Posterior vena cava (tissue), 2 donors: ENCODE data around the gene FOSB. TPM values are rescaled to one million over a fixed set of nuclear protein-coding genes. Genes with fewer than 3 reads are reported as not detected.

Experiments used
- DNase-seq: peaks from one replicate; pipeline ENCODE4 v3.0.0-alpha.2; 2020; ENCODE audit warnings: low spot score
- intact Hi-C, 2 donors: fragments of 100-400 bp; cut with DNase I; formaldehyde crosslinking; loops; one replicate each; pipeline versions ENCODE4 v1.14.1 to v1.14.2; 2022 to 2023
- microRNA-seq, 2 donors: library from miRNA; unstranded; fragments of <30 nt; microRNA quantifications; one replicate each; pipeline ENCODE4 v1.2.0, GENCODE V29; 2020 to 2021; ENCODE audit warnings: borderline microRNAs expressed in 2 of 2
- total RNA-seq, 2 donors: library from RNA; stranded (reverse); fragmentation: NEBNext Ultra II Directional; extraction: Animal tissue kit (Norgen Biotek cat#: 25700); gene quantifications; one replicate each; pipeline ENCODE4 v1.2.1, GENCODE V29; 2021
- donor health status: DM: yes; HTN: yes; CAD: no.
- donor health status: DM: yes; HTN: yes; CAD: no.

Gene FOSB
- total RNA-seq, 2 donors from 2014 or later, result 33.2 to 73.0 TPM

DNA sequence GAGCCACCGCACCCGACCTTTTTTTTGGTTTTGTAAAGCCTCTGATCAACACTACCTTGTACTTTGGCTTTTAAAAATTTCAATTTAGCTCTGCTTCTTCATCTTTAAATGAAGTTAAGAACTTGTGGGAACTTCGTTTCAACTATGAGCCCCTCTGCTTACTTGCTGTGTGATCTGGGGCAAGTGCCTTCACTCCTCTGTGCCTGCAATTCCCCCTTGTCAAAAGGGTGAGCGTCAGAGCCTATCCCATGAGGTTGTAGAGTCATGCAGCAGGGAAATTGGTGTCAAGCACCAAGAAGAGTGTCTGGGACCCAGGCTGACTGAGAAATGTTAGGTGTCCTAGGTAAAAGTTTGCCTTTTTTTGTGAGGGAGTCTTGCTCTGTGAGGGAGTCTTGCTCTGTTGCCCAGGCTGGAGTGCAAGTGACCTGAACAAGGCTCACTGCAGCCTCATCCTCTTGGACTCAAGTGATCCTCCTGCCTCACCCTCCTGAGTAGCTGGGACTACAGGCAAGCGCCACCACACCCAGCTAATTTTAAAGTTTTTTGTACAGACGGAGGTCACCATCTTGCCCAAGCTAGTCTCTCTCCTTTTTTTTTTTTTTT is 45.2 kb downstream of the FOSB start:
- DNase-seq, result no peak
- intact Hi-C loops, result loop anchor here in 1 of 2 donors (10.0 kb wide), 1 partner anchor 52 kb away; no protein-coding TSS in a partner anchor

DNA sequence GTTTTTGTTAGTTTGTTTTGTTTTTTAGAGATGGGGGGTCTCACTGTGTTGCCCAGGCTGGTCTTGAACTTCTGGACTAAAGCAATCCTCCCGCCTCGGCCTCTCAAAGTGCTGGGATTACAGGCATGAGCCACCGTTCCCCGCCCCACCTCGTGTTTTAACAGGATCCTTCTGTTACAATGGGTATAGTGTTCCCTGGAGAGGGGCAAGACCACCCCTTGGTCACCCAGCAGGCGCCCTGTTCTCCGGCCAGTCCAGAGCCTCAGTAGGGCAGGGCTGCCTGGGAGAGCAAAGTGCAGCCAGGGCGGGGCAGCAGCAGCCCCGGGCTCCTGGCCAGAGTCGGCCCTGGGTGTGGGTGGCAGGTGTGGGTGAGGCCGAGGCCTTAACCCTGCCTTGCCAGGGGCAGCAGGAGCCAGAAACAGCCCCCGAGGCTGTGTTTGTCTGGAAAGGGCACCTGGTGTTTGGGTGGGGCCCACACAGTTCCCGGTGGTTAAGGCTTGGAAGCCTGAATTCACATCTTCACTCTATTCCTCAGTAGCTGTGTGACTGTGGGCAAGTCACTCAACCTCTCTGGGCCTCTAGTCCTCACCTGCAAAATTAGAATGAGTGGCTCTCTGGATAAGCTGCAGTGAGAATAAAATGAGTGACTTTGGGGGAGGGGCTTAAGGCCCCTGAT is 46.7 kb downstream of the FOSB start:
- DNase-seq, result no peak
- intact Hi-C loops, result loop anchor here in 1 of 2 donors (10.0 kb wide), 1 partner anchor 50 kb away; no protein-coding TSS in a partner anchor

DNA sequence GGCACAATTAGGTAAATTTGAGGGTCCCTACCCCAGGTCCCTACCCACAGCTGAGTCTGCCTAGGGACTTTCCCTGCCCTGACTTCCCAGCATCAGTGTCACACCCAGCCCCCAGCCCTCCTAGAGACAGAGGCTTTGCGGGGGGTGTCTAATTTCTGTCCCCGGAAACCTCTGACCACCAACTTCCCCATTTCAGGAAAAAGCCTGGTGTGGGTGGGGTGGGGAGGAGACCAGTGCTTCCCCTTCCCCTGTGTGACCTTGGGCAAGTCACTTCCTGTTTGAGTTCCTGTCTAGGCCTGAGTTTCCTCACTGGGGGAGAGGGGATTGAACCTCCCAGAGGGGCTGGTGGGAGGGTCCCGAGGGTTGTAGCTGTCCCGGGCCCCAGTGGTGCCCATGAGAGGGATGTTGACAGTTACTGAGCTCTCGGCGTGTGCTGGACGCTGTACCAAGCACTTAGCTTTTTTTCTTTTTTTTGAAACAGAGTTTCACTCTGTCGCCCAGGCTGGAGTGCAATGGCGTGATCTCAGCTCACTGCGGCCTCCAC is 47.4 kb downstream of the FOSB start:
- no peak for DNase-seq
- intact Hi-C loops, result loop anchor here in 1 of 2 donors (10.0 kb wide), 1 partner anchor 50 kb away; no protein-coding TSS in a partner anchor

DNA sequence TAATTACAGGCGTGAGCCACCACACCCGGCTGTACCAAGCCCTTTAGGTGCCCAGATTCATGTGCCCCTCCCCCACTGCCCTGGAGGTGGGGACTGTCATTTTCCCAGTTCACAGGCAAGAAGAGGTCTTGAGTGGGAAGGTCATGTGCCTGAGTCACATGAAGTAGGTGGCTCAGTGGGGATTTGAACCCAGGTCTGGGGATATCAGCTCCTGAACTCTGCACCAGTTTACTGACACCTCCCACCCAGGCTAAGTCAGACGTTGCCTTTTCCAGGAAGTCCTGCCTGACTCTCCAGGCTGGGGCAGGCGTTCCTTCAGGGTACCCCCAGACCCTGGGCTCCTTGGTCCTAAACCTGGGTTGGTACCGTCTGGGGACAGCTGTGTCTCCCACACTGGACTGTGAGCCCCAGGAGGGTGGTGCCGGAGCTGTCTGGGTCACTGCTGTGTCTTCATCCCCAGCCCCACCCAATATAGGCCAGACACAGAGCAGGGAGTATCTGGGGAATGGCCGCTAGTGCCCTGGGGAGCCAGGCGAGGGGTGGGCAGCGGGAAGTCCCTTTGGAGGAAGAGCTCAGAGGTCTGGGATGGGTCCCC is 48.1 kb downstream of the FOSB start:
- intact Hi-C loops, result loop anchor here in 1 of 2 donors (10.0 kb wide), 1 partner anchor 49 kb away; no protein-coding TSS in a partner anchor
- no peak for DNase-seq

DNA sequence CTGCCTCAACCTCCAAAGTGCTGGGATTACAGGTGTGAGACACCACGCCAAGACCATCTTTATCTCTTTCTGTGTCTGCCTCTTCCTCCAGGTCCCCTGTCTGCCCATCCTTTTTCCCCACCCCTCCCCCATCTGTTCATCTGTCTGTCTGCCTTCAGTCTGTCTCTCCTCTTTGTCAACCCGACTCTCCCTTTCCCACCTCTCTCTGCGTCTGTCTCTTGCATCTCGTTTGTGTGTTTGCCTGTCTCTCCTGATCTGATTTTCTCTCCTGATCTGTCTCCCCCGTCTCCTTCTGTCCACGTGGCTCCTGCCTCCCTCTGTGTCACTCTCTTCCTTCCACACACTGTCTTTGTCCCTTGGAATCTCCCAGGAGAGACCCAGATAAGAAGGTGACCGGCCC is 49.4 kb downstream of the FOSB start:
- intact Hi-C loops, result loop anchor here in 1 of 2 donors (10.0 kb wide), 1 partner anchor 48 kb away; no protein-coding TSS in a partner anchor

DNA sequence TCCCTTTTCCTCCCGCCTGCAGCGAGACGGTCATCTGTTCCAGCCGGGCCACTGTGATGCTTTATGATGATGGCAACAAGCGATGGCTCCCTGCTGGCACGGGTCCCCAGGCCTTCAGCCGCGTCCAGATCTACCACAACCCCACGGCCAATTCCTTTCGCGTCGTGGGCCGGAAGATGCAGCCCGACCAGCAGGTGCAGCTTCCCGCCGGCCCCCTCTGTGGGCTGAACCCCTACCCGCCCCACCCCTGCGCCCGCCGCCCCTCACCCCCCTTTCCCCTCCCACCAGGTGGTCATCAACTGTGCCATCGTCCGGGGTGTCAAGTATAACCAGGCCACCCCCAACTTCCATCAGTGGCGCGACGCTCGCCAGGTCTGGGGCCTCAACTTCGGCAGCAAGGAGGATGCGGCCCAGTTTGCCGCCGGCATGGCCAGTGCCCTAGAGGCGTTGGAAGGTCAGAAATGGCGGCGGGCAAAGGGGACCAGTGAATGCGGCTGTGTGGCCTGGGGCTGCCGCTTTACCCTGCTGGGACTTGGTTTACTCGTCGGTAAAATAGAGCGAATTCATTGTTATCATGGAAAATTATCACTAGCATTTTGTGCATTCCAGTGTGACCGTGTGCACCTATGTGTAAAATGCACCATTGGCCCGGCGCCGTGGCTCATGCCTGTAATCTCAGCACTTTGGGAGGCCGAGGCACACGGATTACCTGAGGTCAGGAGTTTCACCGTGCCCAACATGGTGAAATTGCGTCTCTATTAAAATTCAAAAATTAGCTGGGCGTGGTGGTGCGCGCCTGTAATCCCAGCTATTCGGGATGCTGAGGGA is 50.1 kb downstream of the FOSB start:
- intact Hi-C loops, result loop anchor here in 1 of 2 donors (10.0 kb wide), 1 partner anchor 47 kb away; no protein-coding TSS in a partner anchor
- DNase-seq, result no peak

More for the DNA sequence above, 49.4 kb downstream of the FOSB start:
- DNase-seq, result no peak

DNA sequence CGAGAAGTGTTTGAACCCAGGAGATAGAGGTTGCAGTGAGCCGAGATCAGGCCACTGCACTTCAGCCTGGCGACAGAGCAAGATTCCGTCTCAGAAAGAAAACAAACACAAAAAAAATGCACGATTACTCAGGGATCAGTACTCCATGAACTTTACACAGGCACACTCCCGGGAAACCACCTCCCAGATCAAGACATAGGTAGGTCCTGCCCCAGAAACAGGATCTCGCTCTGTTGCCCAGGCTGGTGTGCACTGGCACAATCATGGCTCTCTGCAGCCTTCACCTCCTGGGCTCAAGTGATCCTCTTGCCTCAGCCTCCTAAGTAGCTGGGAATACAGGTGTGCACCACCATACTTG is 50.7 kb downstream of the FOSB start:
- DNase-seq, result no peak
- intact Hi-C loops, result loop anchor here in 1 of 2 donors (10.0 kb wide), 1 partner anchor 46 kb away; no protein-coding TSS in a partner anchor

DNA sequence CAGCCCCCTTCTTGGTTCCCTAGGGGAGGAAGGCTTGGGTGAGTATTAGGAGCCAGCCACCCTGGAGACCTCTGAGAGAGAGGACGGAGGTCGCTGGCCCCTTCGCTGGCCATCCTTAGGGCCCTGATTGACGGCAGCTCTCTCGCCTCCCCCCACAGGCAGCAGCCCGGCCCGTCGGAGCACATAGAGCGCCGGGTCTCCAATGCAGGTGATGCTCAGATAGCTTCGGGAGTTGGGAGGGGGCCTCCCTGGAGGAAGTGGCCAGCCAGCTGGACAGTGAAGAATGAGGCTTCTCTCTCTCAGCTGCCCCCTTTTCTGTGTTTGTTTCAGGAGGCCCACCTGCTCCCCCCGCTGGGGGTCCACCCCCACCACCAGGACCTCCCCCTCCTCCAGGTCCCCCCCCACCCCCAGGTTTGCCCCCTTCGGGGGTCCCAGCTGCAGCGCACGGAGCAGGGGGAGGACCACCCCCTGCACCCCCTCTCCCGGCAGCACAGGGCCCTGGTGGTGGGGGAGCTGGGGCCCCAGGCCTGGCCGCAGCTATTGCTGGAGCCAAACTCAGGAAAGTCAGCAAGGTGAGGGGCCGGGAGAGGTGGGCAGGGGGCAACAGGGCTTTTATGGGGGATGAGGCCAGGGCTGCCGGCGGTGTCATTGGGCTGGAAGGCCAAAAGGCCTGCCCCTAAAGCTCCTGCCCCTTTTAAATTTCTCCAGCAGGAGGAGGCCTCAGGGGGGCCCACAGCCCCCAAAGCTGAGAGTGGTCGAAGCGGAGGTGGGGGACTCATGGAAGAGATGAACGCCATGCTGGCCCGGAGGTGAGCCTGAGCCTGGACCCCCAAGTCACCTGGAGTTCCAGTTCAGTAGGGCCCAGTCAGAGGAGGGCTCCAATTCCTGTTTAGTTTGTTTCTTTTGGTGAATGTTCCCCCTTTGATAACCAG is 54.5 kb downstream of the FOSB start:
- DNase-seq, result no peak
- intact Hi-C loops, result loop anchor here (10.0 kb wide), 2 partner anchors 123 to 133 kb away; no protein-coding TSS in a partner anchor

DNA sequence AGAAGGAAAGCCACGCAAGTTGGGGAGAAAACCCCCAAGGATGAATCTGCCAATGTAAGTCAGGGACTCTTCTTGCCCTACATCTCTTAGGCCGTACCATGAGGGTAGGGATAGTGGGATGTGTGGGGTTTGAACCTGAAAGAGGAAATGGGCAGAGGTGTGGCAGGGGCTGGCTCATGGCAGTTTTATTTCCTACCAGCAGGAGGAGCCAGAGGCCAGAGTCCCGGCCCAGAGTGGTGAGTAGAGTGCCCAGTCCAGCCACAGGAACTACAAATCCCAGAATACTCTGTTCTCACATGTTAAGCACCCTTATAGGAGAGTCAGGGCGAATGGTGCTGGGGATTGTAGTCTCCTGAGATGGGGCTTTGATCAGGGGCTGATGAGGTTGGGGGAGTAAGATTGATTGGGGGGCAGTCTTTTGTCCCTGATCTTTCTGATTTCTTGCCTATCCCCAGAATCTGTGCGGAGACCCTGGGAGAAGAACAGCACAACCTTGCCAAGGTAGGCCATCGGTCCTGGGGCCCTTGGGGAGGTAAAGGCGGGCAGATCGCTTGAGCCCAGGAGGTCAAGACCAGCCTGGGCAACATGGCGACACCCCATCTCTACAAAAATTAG is 56.0 kb downstream of the FOSB start:
- peak; percentile 93 for DNase-seq
- intact Hi-C loops, result loop anchor here (10.0 kb wide), 2 partner anchors 121 to 131 kb away; no protein-coding TSS in a partner anchor

DNA sequence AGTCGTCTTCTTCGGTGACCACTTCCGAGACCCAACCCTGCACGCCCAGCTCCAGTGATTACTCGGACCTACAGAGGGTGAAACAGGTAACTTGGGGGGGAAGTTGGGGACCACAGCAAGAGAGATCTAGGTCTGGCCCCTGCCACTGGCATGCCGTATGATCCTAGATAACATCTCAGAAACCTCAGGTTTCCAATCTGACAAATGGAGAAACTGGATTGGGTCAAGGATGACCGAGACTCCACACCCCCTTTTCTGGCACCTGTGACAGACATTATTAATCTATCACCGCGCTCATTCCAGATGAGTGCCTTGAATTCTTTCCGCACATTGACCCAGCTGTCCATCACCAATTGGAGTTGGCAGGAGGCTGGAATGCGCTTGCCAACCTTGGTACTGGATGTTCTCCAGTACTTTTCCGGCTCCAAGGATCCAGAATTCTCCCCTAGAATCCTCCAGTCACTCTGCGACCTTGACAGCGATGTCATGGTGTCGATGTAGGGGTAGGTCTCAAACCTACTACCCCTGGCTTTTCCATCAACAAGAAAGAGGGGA is 56.9 kb downstream of the FOSB start:
- intact Hi-C loops, result loop anchor here (10.0 kb wide), 2 partner anchors 120 to 130 kb away; no protein-coding TSS in a partner anchor

More for the DNA sequence above, 56.9 kb downstream of the FOSB start:
- no peak for DNase-seq

Small RNAs within 50 kb of the gene (microRNA-seq; reads per million reads assigned to microRNA genes)
- 0 reads per million in 2 donors for gene MIR6088

Other genes starting within 250 kb of the FOSB start
- gene EXOC3L2, start 222.6 kb upstream of the FOSB start, total RNA-seq, result 1 to 10 TPM; 2.9 to 3.6 TPM
- gene MARK4, start 216.7 kb upstream of the FOSB start, total RNA-seq, result 10 to 100 TPM; 26.7 to 31.5 TPM
- gene CKM, start 145.1 kb upstream of the FOSB start, total RNA-seq, result under 1 TPM in 1 of 2 donors, not detected in 1; 0.14 TPM
- gene KLC3, start 127.2 kb upstream of the FOSB start, total RNA-seq, result under 1 TPM in 1 of 2 donors, not detected in 1; 0.37 TPM
- 10 to 100 TPM; 13.6 to 14.1 TPM for gene ERCC2, start 97.4 kb upstream of the FOSB start, total RNA-seq
- gene PPP1R13L, start 62.9 kb upstream of the FOSB start, total RNA-seq, result 10 to 100 TPM; 20.1 to 31.2 TPM
- 1 to 10 TPM; 4.2 to 4.8 TPM for gene POLR1G, start 61.4 kb upstream of the FOSB start, total RNA-seq
- gene ERCC1, start 44.1 kb upstream of the FOSB start, total RNA-seq, result 10 to 100 TPM; 65.0 to 68.4 TPM
- 10 to 100 TPM in 1 of 2 donors, 1 to 10 TPM in 1; 9.4 to 14.5 TPM for gene RTN2, start 29.1 kb downstream of the FOSB start, total RNA-seq
- 1 to 10 TPM in 1 of 2 donors, under 1 TPM in 1; 0.67 to 1.9 TPM for gene PPM1N, start 30.4 kb downstream of the FOSB start, total RNA-seq
- 100 to 1,000 TPM; 159 to 204 TPM for gene VASP, start 39.5 kb downstream of the FOSB start, total RNA-seq
- 10 to 100 TPM in 1 of 2 donors, 1 to 10 TPM in 1; 9.8 to 11.3 TPM for gene OPA3, start 116.8 kb downstream of the FOSB start, total RNA-seq
- gene GPR4, start 134.2 kb downstream of the FOSB start, total RNA-seq, result 10 to 100 TPM in 1 of 2 donors, 1 to 10 TPM in 1; 5.1 to 11.1 TPM
- gene EML2, start 171.4 kb downstream of the FOSB start, total RNA-seq, result 10 to 100 TPM; 20.7 to 26.7 TPM
- under 1 TPM in 1 of 2 donors, not detected in 1; 0.38 TPM for gene GIPR, start 200.2 kb downstream of the FOSB start, total RNA-seq
- gene SNRPD2, start 224.0 kb downstream of the FOSB start, total RNA-seq, result 100 to 1,000 TPM; 244 to 250 TPM
- gene QPCTL, start 224.7 kb downstream of the FOSB start, total RNA-seq, result 1 to 10 TPM; 3.1 to 4.5 TPM